ENCODE data around the gene GRIP1.

The GRIP1 gene

GRCh38 chr12:66640691-66641460 lies 38.0 kb downstream of the GRIP1 start:
- DNase-seq (ENCODE audit: low read depth) = no peak

DNA sequence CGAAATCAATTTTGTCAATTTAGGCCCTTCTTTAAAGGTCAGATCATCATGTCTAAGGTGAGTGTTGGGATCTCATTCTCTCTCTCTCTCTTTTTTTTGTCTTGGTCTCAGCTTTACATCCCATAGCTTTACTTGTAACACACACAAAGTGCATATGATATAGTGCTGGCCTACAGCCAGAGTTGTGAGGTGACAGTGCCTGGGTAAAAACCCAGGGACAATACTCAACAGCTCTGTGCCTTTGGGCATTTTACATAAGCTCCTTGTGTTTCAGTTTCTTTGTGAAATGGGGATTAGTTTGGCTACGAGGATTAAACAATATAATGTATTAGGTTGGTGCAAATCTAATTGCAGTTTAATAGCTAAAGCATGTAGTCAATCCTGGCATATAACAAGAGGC lies 40.2 kb downstream of the GRIP1 start:
- DNase-seq (ENCODE audit: low read depth) = no peak

GRCh38 chr12:66637699-66638301 lies 41.1 kb downstream of the GRIP1 start:
- DNase-seq (ENCODE audit: low read depth) = no peak

- no peak for DNase-seq (ENCODE audit: low read depth)
These were observed 42.1 kb downstream of the GRIP1 start for GRCh38 chr12:66636771-66637170.

DNA sequence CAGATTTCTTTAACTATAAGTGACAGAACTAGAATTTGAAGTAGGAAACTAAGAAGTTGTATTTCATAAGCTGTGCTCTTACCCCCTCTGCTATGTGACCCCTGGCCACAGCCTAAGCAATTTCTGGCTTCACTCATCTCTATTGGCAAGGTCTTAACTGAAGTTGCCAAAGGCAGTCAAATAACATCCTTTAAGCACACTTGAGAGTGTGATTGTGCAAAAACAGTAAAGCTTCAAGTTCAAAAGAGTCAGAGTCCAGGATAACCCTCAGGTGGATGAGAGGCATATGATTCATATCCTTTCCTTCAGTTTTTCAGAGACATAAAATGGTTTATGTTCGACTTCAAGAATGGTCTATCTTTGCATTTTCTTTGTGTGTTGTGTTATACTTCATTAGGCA lies 45.2 kb downstream of the GRIP1 start:
- no peak for DNase-seq (ENCODE audit: low read depth)

DNA sequence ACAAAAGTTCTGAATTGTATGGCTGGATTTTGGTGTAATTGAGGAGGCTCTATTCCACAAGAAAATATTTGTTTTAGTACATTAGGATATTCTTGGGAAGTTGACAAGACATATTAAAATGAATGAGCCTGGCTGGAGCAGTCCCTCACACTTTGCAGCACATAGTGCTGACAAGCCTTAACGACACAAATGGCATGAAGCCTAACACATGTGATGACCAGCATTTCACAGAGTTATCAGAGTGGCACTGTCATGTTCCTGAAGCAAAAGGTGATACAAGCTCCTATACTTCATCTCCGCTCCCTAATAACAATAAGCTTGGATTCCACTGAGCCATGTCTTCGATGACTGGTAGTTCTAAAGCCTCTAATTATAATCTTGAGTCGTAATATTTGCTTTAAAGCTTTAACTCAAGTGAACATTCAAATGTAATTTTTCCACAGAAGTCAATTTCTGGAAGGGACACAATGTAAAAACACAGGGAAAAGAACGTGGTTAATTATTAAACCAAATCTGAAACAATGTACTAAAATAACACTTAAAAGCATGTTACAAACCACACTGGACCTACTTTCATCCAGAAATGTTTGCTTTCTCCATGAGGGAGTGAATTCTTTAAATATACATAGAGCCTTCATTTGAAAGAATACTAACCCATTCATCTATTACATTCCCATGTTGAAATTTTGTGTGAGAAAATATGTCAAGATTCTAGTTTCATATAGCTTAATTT lies 49.6 kb downstream of the GRIP1 start:
- no peak for DNase-seq (ENCODE audit: low read depth)

- DNase-seq (ENCODE audit: low read depth) = no peak
These were observed 50.9 kb downstream of the GRIP1 start for GRCh38 chr12:66627988-66628317.

GRCh38 chr12:66627270-66627987 lies 51.4 kb downstream of the GRIP1 start:
- DNase-seq (ENCODE audit: low read depth) = no peak

GRCh38 chr12:66624806-66625205 lies 54.1 kb downstream of the GRIP1 start:
- no peak for DNase-seq (ENCODE audit: low read depth)

- DNase-seq (ENCODE audit: low read depth) = no peak
These were observed 55.4 kb downstream of the GRIP1 start for GRCh38 chr12:66623455-66623854.

DNA sequence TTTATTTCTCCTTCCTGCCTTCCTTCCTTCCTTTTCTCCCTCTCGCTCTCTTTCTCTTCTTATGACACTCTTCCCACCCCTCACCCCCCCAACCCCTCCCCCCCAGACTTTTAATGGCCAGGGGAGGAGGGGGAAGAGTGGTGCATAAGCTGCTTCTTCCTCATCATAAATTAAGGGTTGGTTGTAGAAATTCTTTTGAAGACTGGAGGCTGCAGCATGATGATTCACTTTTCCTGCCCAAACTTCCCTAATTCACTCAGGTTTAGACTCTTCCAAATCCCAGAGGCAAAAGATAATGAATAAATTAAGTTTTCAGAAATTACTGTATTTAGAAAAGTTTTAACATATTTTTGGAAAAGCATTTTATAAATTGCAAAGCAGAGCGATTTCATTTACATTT lies 58.2 kb downstream of the GRIP1 start:
- DNase-seq (ENCODE audit: low read depth) = no peak

DNA sequence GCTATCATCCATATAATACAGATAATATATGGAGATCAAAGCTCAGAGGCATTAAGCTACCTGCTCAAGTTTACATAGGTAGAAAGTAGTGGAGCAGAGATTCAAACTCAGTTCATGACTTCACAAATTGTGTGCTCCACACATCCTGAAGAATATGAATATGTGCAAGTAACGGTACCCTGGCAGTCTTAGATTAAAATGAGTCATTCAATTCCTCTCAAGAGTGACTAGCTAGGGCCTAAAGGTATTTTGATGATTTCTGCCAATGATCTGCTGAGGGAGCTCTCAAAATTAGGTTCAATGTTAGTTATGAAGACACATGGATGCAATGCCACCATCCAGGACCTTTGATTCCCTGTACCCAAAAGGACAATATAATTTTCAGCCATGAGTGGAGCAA lies 58.9 kb downstream of the GRIP1 start:
- no peak for DNase-seq (ENCODE audit: low read depth)

DNA sequence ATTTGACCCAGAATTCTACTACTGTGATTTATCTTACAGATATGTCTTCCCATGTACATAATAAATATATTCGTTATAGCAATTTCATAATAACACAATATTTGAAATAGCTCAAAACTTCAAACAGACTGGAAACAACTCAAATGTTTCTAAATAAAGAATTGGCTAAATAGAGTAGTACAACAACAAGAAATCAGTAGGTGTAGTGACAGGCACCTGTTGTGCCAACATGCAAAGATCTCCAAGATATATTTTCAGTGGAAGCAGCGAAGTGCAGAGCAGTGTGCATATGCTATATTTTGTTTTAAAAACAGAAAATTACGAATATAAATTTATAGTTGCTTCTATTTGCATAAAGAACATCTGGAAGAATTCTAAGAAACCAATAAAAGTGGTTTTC lies 60.9 kb downstream of the GRIP1 start:
- no peak for DNase-seq (ENCODE audit: low read depth)

DNA sequence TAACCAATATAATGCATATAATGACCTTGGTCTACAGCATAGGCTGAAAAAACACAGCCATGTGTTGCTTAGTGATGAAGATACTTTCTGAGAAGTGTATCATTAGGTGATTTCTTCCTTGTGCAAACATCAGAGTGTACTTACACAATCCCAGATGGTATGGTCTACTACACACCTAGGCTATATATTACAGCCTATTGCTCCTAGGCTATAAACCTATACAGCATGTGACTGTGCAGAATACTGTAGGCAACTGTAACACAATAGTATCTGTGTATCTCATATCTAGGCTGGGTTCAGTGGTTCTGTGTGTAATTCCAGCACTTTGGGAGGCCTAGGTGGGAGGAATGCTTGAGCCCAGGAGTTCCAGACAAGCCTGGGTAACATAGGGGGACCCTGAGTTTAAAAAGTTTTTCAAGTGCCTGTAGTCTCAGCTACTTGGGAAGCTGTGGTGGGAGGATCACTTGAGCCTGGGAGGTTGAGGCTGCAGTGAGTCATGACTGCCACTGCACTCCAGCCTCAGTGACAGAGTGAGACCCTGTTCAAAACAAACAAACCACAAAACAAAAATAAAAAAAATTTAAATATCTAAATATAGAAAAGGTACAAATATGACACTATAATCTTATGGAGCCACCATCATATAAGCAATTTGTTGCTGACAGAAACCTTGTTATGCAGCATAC lies 66.6 kb downstream of the GRIP1 start:
- DNase-seq (ENCODE audit: low read depth) = no peak

DNA sequence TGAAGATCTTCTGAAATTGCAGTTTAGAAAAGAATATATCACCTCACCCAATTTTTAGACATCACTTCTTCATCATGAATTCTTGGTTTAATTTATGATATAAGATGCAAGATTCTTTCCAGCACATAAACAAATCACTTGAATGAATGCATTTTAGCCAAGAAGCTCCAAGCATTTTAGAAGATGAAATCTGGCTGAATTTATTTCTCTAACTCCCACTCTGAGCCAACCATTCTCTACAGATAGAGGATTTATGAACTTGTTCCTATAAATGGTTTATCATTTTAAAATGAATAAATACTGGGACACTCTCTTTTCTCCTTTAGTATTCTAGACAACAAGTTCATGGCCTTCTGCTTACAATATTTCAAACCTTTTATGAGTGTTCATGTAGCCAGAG lies 71.7 kb downstream of the GRIP1 start:
- no peak for DNase-seq (ENCODE audit: low read depth)

DNA sequence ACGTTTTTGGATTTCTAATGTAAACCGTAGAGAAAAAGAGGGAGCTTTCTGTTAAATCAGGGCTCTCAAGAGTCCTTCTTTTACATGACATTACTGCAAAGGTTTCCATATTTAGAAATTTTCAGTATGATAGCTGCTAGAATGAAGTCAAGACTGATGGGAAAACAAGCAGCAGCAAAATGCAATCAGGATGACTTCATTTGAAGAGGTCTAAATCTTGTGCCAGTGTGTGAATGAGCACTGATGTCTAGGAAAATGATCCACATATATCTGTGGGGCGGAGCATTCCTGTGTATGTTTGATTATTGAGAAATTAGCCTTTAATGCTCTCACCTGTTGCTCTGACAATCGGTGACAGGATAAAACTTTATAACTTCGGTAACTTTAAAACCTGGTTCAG lies 73.6 kb downstream of the GRIP1 start:
- no peak for DNase-seq (ENCODE audit: low read depth)

DNA sequence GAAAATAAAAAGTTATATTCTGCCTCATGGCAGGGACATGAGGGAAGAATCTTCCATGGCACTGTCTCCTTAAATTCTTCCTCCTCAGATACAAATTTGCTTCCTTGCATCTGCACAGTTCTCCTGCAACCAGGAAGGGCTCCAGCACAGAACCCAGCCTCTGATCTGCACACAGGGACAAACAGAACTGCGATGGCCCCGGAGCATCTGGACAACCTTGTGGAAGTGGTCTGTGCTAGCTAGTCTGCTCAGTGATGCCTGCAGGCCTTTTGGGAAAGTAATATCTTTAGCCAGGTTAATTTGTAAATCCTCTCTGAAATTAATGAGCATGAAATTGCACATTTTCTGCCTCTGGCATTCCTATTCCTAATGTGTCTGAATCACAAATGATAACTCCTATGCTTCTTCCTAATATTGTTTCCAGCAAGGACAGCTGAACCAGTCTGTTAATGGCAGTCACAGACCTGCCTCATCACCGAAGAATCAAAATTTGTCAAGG lies 74.8 kb downstream of the GRIP1 start:
- no peak for DNase-seq (ENCODE audit: low read depth)

DNA sequence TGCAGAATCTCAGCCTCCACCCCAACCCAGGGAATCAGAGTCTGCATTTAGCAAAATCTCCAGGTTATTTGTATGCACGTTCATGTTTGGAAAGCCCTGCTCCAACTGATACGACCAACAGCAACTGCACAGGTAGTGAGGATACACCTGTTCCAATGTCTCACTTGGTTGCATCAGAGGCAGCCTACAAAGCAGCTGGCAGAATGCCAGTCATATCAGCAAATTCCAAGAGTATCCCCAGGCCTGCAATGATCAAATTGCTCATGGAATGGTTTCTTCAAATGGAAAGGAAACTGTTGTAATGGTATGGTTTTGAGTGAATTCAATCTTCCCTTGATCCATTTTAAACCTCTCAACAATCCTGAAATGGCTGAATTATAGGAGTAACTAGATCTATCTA lies 75.4 kb downstream of the GRIP1 start:
- no peak for DNase-seq (ENCODE audit: low read depth)

DNA sequence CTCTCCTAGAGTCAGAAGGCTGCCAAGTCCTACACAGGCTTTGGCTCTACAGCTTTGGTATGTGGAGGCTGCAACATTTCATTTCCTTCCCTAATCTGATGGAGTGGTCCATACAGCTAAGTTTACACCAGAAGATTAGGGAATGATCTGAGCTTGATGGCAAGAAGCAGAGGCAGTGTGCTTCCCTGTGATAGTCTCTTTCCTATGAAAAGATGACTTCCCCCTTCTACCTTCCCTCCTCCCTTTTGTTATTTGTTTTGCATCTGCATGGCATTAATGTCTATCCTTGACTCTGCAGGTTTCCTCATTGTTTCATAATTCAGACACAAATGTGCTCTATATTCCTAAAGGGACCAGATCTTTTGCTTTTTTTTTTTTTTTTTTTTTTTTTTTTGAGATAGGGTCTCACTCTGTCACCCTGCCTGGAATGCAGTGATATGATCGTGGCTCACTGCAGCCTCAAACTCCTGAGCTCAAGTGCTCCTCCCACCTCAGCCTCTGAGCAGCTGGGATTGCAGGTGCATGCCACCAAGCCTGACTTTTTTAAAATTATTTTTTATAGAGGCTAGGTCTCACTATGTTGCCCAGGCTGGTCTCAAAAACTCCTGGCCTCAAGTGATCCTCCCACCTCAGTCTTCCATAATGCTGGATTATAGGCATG lies 76.3 kb downstream of the GRIP1 start:
- DNase-seq (ENCODE audit: low read depth) = no peak

DNA sequence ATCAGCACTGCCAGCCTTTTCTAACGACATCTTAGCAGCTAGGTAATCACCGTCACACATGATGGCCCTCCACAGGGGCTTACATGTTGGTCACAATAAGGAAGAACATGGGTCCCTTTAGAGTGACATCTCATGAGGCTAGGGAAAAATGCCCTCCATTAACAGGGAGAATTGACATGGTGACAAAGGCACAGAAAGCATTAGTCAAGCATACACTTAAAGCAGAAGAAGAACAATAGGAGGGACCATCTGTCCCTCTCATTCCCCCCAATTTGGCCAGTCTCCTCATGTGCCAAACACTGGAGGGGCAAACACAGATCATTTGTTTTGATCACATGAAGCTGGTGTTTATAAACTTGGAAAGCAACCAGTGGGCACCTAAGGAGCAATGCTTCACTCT lies 78.0 kb downstream of the GRIP1 start:
- DNase-seq (ENCODE audit: low read depth) = no peak

- no peak for DNase-seq (ENCODE audit: low read depth)
These were observed 79.1 kb downstream of the GRIP1 start for GRCh38 chr12:66599816-66600215.

GRCh38 chr12:66598608-66599007 lies 80.3 kb downstream of the GRIP1 start:
- no peak for DNase-seq (ENCODE audit: low read depth)

Measured in GM04504 (cell line).